ENCODE data around the gene EXOC6B. TPM values are rescaled to one million over a fixed set of nuclear protein-coding genes. Genes with fewer than 3 reads are reported as not detected.
"Not testable (repeated sequence)": the region's sequence is repeated elsewhere in the genome, so short reads cannot be mapped to it uniquely, and the experiment has no call there.

EXOC6B gene
- total RNA-seq, 1 donor from 2014 or later = 32.2 TPM

DNA sequence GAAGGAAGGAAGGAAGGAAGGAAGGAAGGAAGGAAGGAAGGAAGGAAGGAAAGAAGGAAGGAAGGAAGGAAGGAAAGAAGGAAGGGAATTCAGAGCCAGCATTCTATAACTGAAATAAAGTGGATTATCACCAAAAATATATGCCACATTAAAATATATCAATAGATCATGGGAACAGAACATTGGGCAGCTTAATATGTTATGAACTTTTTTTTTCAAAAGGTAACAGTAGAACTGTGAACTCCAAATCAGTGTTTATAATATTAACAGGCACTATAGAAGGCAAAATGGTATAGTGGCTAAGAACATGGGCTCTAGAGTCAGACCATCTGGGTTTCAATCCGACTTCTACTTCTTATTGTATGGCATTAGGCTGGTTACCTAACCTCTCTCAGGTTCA is 313.5 kb downstream of the EXOC6B start:
- H3K4me3 Mint-ChIP-seq (ENCODE audit: unreplicated experiment) = no peak overlapping the region
- H3K36me3 Mint-ChIP-seq (ENCODE audit: low read depth) = no peaks in the 10 kb centered on the region
- no peak overlapping the region for H3K27ac Mint-ChIP-seq (ENCODE audit: unreplicated experiment)
- DNase-seq (ENCODE audit: low spot score) = no peak
- H3K27me3 Mint-ChIP-seq (ENCODE audit: low read depth) = no peaks in the 10 kb centered on the region
- TF ChIP-seq, protein P1, sequence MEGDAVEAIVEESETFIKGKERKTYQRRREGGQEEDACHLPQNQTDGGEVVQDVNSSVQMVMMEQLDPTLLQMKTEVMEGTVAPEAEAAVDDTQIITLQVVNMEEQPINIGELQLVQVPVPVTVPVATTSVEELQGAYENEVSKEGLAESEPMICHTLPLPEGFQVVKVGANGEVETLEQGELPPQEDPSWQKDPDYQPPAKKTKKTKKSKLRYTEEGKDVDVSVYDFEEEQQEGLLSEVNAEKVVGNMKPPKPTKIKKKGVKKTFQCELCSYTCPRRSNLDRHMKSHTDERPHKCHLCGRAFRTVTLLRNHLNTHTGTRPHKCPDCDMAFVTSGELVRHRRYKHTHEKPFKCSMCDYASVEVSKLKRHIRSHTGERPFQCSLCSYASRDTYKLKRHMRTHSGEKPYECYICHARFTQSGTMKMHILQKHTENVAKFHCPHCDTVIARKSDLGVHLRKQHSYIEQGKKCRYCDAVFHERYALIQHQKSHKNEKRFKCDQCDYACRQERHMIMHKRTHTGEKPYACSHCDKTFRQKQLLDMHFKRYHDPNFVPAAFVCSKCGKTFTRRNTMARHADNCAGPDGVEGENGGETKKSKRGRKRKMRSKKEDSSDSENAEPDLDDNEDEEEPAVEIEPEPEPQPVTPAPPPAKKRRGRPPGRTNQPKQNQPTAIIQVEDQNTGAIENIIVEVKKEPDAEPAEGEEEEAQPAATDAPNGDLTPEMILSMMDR (IDR thresholded peaks at IDR 0.05) = no peak
- H3K9me3 Mint-ChIP-seq (ENCODE audit: low read depth) = no peaks in the 10 kb centered on the region
- peaks cover 8% of the 10 kb centered on the region for H3K4me1 Mint-ChIP-seq (ENCODE audit: low read depth)

DNA sequence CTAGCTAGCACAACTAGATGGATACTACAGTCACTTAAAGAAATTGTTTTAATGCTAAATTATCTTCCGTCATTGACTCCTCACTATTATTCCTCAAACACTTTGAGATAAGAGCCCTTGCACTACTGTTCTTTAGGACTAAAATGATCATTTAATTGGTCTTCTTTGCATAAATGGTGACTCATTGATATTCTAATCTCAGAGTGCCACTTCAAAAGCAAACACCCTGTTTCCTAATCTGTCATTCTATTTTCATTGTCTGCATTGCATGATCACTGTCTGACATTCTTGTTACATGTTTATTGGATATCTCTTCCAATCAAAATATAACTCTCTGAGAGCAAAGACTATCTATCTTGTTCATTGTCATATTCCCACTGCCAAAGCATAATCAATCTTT is 313.9 kb downstream of the EXOC6B start:
- Mint-ChIP-seq H3K36me3 (ENCODE audit: low read depth) (no peaks in the 10 kb centered on the region), H3K27me3 (ENCODE audit: low read depth) (no peaks in the 10 kb centered on the region), H3K9me3 (ENCODE audit: low read depth) (no peaks in the 10 kb centered on the region), H3K27ac (ENCODE audit: unreplicated experiment) (no peak overlapping the region), H3K4me1 (ENCODE audit: low read depth) (peaks cover 8% of the 10 kb centered on the region), H3K4me3 (ENCODE audit: unreplicated experiment) (no peak overlapping the region)
- TF ChIP-seq, protein P1 (IDR thresholded peaks at IDR 0.05) = no peak
- DNase-seq (ENCODE audit: low spot score) = no peak

DNA sequence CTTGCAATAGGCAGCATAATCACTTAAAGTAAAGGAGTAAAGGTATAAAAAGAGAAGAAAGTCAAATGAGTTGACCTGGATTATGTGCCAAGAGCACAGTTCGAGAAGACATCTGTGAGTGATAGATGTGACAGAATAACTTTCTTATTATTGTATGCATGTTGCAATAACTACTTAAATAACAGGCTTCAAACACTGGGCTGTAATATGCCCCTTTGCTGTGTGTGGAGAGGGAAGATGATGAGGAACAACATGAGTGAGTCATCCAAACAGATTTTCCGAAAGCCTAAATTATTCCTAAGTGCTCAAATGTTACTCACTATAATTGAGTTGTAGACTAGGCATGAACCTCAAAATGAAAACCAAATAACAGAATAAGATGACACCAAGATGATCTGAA is 328.1 kb downstream of the EXOC6B start:
- no peak for DNase-seq (ENCODE audit: low spot score)
- no peaks in the 10 kb centered on the region for H3K27me3 Mint-ChIP-seq (ENCODE audit: low read depth)
- H3K36me3 Mint-ChIP-seq (ENCODE audit: low read depth) = peaks cover 17% of the 10 kb centered on the region
- TF ChIP-seq, protein P1 (IDR thresholded peaks at IDR 0.05) = no peak
- peaks cover 11% of the 10 kb centered on the region for H3K9me3 Mint-ChIP-seq (ENCODE audit: low read depth)
- H3K4me1 Mint-ChIP-seq (ENCODE audit: low read depth) = peaks cover 6% of the 10 kb centered on the region
- no peak overlapping the region for H3K4me3 Mint-ChIP-seq (ENCODE audit: unreplicated experiment)
- H3K27ac Mint-ChIP-seq (ENCODE audit: unreplicated experiment) = no peak overlapping the region

DNA sequence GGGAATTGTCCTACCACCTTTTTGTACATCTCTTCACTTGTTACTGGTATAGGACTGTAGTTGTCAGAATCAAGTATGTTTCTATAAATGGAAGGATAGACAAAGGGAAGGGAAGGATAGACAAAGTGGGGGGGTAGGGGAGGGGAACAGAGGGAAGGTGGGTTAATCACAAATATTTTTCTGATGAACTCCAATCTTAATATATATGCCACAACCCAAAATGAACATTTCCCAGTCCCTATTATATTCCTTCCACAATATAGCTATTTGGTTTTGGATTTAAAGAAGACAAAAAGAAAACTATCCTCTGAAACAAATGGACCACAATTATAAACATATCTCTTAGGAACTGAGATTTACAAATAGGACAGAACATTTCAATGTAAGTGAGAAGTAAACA is 329.4 kb downstream of the EXOC6B start:
- H3K4me1 Mint-ChIP-seq (ENCODE audit: low read depth) = peaks cover 6% of the 10 kb centered on the region
- TF ChIP-seq, protein P1 (IDR thresholded peaks at IDR 0.05) = no peak
- no peak for DNase-seq (ENCODE audit: low spot score)

DNA sequence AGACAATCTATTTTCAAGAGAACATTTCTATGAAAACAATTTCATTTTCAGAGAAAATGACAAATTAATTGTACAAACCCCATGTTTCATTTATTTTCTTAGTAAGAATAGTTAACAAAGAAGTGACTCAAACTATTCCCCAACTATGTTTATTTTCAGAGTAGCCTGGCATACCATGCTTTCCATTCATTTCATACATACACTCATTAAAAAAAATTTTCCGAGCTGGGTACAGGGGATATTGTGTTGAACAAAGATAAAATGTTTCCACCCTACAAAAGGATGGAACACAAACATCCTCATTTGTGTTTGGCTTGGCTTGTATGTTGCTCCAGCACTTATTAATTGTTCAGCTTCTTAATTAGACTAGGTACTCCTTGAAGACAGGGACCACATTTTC is 331.4 kb downstream of the EXOC6B start:
- H3K9me3 Mint-ChIP-seq (ENCODE audit: low read depth) = no peaks in the 10 kb centered on the region
- peaks cover 6% of the 10 kb centered on the region for H3K4me1 Mint-ChIP-seq (ENCODE audit: low read depth)
- no peak for DNase-seq (ENCODE audit: low spot score)
- H3K27ac Mint-ChIP-seq (ENCODE audit: unreplicated experiment) = no peak overlapping the region
- TF ChIP-seq, protein P1 (IDR thresholded peaks at IDR 0.05) = no peak
- no peak overlapping the region for H3K4me3 Mint-ChIP-seq (ENCODE audit: unreplicated experiment)
- H3K27me3 Mint-ChIP-seq (ENCODE audit: low read depth) = no peaks in the 10 kb centered on the region
- peaks cover 18% of the 10 kb centered on the region for H3K36me3 Mint-ChIP-seq (ENCODE audit: low read depth)

More for the DNA sequence above, 329.4 kb downstream of the EXOC6B start:
- Mint-ChIP-seq H3K36me3 (ENCODE audit: low read depth) (peaks cover 18% of the 10 kb centered on the region), H3K9me3 (ENCODE audit: low read depth) (peaks cover 7% of the 10 kb centered on the region), H3K27me3 (ENCODE audit: low read depth) (no peaks in the 10 kb centered on the region), H3K4me3 (ENCODE audit: unreplicated experiment) (no peak overlapping the region), H3K27ac (ENCODE audit: unreplicated experiment) (no peak overlapping the region)

DNA sequence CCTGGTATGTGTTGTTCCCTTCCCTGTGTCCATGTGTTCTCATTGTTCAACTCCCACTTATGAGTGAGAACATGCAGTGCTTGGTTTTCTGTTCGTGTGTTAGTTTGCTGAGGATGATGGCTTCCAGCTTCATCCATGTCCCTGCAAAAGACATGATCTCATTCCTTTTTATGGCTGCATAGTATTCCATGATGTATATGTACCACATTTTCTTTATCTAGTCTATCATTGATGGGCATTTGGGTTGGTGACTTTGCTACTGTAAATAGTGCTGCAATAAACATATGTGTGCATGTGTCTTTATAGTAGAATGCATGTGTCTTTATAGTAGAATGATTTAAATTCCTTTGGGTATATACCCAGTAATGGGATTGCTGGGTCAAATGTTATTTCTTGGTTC is 341.2 kb downstream of the EXOC6B start:
- not testable (repeated sequence) for H3K27me3 Mint-ChIP-seq (ENCODE audit: low read depth); H3K4me3 Mint-ChIP-seq (ENCODE audit: unreplicated experiment); H3K9me3 Mint-ChIP-seq (ENCODE audit: low read depth); H3K27ac Mint-ChIP-seq (ENCODE audit: unreplicated experiment); DNase-seq (ENCODE audit: low spot score); H3K4me1 Mint-ChIP-seq (ENCODE audit: low read depth)
- H3K36me3 Mint-ChIP-seq (ENCODE audit: low read depth) = peaks cover 10% of the 10 kb centered on the region

Data from chondrocyte (in vitro differentiated cells).